Measurements from ENCODE around the gene CLTC. TPM values are rescaled to one million over a fixed set of nuclear protein-coding genes. Genes with fewer than 3 reads are reported as not detected.

CLTC gene
- total RNA-seq, 1 experiment from 2014 or later = 206 TPM

DNA sequence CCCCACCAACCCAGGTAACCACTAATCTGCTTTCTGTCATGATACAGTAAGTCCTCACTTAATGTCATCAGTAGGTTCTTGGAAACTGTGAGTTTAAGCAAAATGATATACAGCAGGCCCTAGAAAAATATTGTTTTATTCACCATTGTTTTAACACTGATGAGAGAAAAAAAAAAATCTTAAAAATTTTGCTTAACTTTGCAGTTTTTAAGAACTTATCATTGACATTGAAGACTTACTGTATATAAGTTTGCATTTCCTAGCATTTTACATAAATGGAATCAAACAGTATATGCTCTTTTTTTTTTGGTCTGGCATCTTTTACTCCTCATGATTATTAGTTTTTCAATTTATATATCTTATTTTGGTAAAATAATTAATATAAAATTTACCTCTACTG is 19.5 kb upstream of the CLTC start:
- ChIA-PET CTCF (no interaction called here), POLR2A (ENCODE audit: unreplicated experiment) (no interaction called here)
- TF ChIP-seq CTCF (conservative IDR thresholded peaks at IDR 0.05) = no peak
- TF ChIP-seq EZH2 (IDR thresholded peaks at IDR 0.05; ENCODE audit: low read depth) = no peak
- Histone ChIP-seq H2AFZ (no peak overlapping the region), H3K27me3 (ENCODE audit: insufficient read depth, low read depth) (no peaks in the 10 kb centered on the region), H3K4me1 (replicated peaks; ENCODE audit: insufficient read depth) (no peaks in the 10 kb centered on the region), H3F3A (ENCODE audit: insufficient read depth, low read depth) (no peaks in the 10 kb centered on the region), H3K4me2 (no peak overlapping the region), H3K9me2 (ENCODE audit: insufficient read depth) (no peaks in the 10 kb centered on the region), H3K27ac (no peak overlapping the region), H3K9me3 (ENCODE audit: insufficient read depth, low read depth) (no peaks in the 10 kb centered on the region), H3K4me3 (no peak overlapping the region), H4K20me1 (ENCODE audit: insufficient read depth) (peaks cover 3% of the 10 kb centered on the region), H3K79me2 (ENCODE audit: low read depth) (no peaks in the 10 kb centered on the region), H3K36me3 (ENCODE audit: low read depth) (peaks cover 21% of the 10 kb centered on the region)
- DNase-seq = no peak
- intact Hi-C loops (cut with micrococcal nuclease; ENCODE audit: unreplicated experiment) = no loop called here
- no TSS peak for BruUV-seq (replicated peaks)

- peaks cover 3% of the 10 kb centered on the region for H4K20me1 ChIP-seq (ENCODE audit: insufficient read depth)
- CTCF ChIA-PET = interaction anchor here (0.7 kb wide), 1 partner anchor 259 kb away, joined by 5 read pairs; no protein-coding TSS in a partner anchor
- intact Hi-C loops (cut with micrococcal nuclease; ENCODE audit: unreplicated experiment) = no loop called here
Observed at GRCh38 chr17:59601130-59601529, 18.6 kb upstream of the CLTC start.

GRCh38 chr17:59607061-59607460 is 12.6 kb upstream of the CLTC start:
- H3K4me2 ChIP-seq = no peak overlapping the region
- ChIA-PET CTCF (no interaction called here), POLR2A (ENCODE audit: unreplicated experiment) (no interaction called here)
- H3K4me1 ChIP-seq (replicated peaks; ENCODE audit: insufficient read depth) = no peaks in the 10 kb centered on the region
- no peaks in the 10 kb centered on the region for H3K79me2 ChIP-seq (ENCODE audit: low read depth)
- no TSS peak for BruUV-seq (replicated peaks)
- peaks cover 3% of the 10 kb centered on the region for H4K20me1 ChIP-seq (ENCODE audit: insufficient read depth)
- no peaks in the 10 kb centered on the region for H3K9me3 ChIP-seq (ENCODE audit: insufficient read depth, low read depth)
- no peak overlapping the region for H3K27ac ChIP-seq
- H3K36me3 ChIP-seq (ENCODE audit: low read depth) = peaks cover 35% of the 10 kb centered on the region
- no peaks in the 10 kb centered on the region for H3K27me3 ChIP-seq (ENCODE audit: insufficient read depth, low read depth)
- no peaks in the 10 kb centered on the region for H3F3A ChIP-seq (ENCODE audit: insufficient read depth, low read depth)
- DNase-seq = no peak
- TF ChIP-seq EZH2 (IDR thresholded peaks at IDR 0.05; ENCODE audit: low read depth) (no peak), CTCF (conservative IDR thresholded peaks at IDR 0.05) (no peak)
- no peak overlapping the region for H3K4me3 ChIP-seq
- H3K9me2 ChIP-seq (ENCODE audit: insufficient read depth) = no peaks in the 10 kb centered on the region
- H2AFZ ChIP-seq = no peak overlapping the region
- intact Hi-C loops (cut with micrococcal nuclease; ENCODE audit: unreplicated experiment) = no loop called here

More at GRCh38 chr17:59601130-59601529, 18.6 kb upstream of the CLTC start:
- H3K9me3 ChIP-seq (ENCODE audit: insufficient read depth, low read depth) = no peaks in the 10 kb centered on the region
- no peak for TF ChIP-seq CTCF (conservative IDR thresholded peaks at IDR 0.05)
- no peak for TF ChIP-seq EZH2 (IDR thresholded peaks at IDR 0.05; ENCODE audit: low read depth)
- BruUV-seq (replicated peaks) = no TSS peak
- no peak overlapping the region for H3K4me2 ChIP-seq
- no peak overlapping the region for H3K27ac ChIP-seq
- H3K27me3 ChIP-seq (ENCODE audit: insufficient read depth, low read depth) = no peaks in the 10 kb centered on the region
- H3F3A ChIP-seq (ENCODE audit: insufficient read depth, low read depth) = no peaks in the 10 kb centered on the region
- H2AFZ ChIP-seq = no peak overlapping the region
- H3K9me2 ChIP-seq (ENCODE audit: insufficient read depth) = no peaks in the 10 kb centered on the region
- POLR2A ChIA-PET (ENCODE audit: unreplicated experiment) = interaction anchor here (0.6 kb wide), 1 partner anchor 281 kb away, joined by 4 read pairs; no protein-coding TSS in a partner anchor
- no peak overlapping the region for H3K4me3 ChIP-seq
- H3K4me1 ChIP-seq (replicated peaks; ENCODE audit: insufficient read depth) = no peaks in the 10 kb centered on the region
- no peak for DNase-seq
- no peaks in the 10 kb centered on the region for H3K79me2 ChIP-seq (ENCODE audit: low read depth)
- peaks cover 26% of the 10 kb centered on the region for H3K36me3 ChIP-seq (ENCODE audit: low read depth)
